Measurements from ENCODE around the gene KHK.

The KHK gene

DNA sequence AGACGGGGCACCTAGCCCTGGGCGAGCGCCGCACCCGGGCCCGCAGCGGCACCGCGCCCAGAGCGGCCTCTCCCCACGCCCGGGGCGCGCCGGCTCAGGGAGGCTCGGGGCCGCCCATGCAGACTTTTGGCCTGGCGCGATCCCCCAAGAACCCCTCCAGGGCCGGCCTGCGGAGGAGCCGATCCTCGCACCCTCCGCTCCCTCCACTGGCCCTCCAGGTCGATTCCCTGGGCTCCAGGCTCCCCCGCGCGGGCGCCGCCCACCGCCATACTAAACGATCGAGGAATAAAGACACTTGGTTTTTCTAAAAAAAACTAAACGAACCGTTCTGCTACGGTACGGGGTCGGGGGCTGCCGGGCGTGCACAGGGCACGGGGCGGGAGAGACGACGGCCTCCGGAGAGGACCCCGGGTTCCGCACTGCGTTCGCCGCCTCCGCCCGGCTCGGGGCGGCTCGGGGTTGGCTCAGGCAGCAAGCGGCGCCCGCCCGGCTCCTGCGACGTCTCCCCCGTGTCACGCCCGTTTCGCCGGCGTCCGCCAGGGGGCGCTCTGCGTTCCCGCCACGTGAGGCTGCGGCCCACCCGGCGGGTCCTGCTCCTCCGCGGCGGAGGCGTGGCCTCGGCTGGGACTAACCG is 365 bp upstream of the KHK start:
- TF ChIP-seq, protein P1, sequence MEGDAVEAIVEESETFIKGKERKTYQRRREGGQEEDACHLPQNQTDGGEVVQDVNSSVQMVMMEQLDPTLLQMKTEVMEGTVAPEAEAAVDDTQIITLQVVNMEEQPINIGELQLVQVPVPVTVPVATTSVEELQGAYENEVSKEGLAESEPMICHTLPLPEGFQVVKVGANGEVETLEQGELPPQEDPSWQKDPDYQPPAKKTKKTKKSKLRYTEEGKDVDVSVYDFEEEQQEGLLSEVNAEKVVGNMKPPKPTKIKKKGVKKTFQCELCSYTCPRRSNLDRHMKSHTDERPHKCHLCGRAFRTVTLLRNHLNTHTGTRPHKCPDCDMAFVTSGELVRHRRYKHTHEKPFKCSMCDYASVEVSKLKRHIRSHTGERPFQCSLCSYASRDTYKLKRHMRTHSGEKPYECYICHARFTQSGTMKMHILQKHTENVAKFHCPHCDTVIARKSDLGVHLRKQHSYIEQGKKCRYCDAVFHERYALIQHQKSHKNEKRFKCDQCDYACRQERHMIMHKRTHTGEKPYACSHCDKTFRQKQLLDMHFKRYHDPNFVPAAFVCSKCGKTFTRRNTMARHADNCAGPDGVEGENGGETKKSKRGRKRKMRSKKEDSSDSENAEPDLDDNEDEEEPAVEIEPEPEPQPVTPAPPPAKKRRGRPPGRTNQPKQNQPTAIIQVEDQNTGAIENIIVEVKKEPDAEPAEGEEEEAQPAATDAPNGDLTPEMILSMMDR (IDR thresholded peaks at IDR 0.05; ENCODE audit: low read length, missing control alignments) = peak; percentile 32
- DNase-seq (ENCODE audit: low read depth) = peak; percentile 91
- H3K4me3 ChIP-seq (replicated peaks; ENCODE audit: low read depth, low read length) = peak overlapping the region; percentile 45

DNA sequence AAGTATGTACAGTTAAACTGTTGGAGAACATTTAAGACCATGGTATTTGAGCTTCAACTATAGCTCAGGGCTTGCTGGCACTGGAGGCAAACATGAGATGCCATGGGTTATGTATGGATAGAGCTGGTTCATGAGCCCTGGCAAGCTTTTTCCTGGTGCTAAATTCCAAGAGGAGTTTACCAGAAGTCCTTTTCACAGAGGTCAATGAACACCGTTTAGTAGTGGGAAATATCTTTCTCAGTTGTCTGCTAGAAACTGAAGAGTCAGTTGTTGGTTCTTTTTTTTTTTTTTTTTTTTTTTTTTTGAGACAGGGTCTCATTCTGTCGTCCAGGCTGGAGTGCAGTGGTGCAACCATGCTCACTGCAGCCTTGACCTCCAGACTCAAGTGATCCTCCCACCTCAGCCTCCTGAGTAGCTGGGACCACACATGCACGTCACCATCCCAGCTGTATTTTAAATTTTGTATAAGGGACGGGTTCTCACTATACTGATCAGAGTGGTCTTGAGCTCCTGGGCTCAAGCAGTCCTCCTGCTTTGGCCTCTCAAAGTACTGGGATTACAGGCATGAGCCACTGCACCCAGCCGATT is 1.3 kb downstream of the KHK start:
- no peak for DNase-seq (ENCODE audit: low read depth)
- H3K4me3 ChIP-seq (replicated peaks; ENCODE audit: low read depth, low read length) = no peak overlapping the region
- TF ChIP-seq, protein P1 (IDR thresholded peaks at IDR 0.05; ENCODE audit: low read length, missing control alignments) = no peak

DNA sequence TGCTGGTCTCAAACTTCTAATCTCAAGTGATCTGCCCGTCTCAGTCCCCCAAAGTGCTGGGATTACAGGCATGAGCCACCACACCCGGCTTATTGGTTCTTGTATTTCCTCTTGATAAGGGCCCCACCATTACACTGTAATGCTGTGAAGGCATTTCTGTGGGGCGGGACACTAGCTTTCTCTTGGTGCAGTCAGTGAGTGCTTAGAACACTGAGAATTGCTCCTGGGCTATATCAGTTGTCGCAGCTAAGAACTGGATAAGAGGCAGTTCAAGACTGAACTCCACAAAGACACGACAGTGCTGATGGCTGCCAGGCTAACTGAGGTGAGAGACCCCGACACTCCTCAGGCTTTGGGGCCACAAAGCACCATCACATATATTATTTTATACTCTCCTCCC is 2.1 kb downstream of the KHK start:
- TF ChIP-seq, protein P1 (IDR thresholded peaks at IDR 0.05; ENCODE audit: low read length, missing control alignments) = no peak
- DNase-seq (ENCODE audit: low read depth) = no peak
- no peak overlapping the region for H3K4me3 ChIP-seq (replicated peaks; ENCODE audit: low read depth, low read length)

DNA sequence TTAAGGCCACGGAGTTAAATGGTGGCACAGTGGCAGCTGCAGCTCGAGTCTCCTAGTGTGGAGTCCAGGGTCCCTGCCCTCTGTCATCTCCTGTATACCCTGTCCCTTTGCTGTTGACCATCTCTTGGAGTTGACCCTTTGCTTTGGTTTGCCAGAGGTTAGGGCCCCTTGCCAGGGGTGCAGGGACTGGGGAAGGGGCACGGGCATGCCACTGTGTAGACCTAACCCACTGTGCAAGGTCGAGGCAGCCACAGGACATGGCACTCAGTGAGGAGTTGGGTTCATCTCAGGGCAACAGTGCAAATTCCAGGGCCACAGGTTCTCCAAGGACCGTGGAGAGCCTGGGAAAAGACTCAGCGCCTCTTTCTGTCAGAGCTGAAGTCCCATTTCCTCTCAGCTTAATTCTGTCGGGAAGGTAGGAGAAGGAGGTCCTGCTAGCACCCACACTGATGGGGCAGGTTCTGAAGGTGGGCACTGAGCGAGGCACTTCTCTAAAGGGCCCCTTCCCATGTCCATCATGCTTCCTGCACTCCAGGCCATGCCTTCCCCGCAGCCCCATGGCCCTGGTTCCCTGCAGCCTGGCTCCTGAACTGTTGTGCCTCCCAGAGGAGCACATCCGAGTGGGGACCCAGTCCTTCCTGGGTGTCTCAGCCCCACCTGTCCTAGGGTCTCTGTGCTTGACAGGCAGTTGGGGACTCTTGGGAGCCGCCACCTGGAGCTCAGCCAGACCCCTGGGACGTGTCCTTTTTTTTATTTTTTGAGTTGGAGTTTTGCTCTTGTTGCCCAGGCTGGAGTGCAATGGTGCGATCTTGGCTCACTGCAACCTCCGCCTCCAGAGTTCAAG is 2.8 kb downstream of the KHK start:
- TF ChIP-seq, protein P1 (IDR thresholded peaks at IDR 0.05; ENCODE audit: low read length, missing control alignments) = no peak
- no peak for DNase-seq (ENCODE audit: low read depth)
- H3K4me3 ChIP-seq (replicated peaks; ENCODE audit: low read depth, low read length) = no peak overlapping the region

DNA sequence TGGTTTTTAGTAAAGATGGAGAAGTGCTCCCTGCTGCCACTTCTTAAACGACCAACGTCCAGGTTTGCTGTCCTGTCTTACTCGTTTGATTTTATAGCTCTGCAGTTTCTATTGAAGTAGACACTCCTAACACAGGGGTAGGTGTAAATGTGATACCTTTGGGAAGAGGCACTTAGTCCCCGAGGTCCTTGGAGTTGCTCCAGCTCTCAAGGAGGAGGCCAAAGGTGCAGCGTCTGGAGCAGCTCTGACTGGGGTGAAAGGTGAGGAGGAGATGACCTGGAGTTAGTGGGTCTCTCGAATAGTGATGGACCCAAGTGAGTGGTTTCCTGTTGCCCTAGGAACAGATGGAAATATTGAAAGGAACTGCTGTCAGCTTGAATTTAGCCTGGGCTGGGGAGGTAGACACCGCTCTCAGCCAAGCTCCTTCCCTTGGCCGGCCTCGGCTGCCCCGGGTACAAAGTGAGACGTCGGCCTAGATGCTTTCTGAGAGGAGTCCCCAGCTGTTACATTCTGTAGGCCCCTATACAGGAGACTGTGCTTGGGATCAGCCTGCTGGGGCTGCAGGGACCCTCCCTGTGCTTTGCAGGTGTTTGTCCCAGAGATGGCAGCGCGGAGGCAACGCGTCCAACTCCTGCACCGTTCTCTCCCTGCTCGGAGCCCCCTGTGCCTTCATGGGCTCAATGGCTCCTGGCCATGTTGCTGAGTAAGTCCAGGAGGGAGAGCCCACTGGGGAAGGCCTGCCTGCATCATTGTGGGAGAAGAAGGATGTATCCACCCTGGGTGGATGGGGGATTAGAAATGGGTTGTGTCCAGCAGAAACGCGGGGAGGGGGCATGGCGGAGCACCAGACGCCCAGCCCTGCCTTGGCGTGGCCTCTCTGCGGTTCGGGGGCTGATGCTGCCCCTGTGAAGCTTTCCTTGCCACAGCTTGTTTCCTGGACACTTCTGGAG is 5.4 kb downstream of the KHK start:
- H3K4me3 ChIP-seq (replicated peaks; ENCODE audit: low read depth, low read length) = no peak overlapping the region
- DNase-seq (ENCODE audit: low read depth) = no peak
- TF ChIP-seq, protein P1 (IDR thresholded peaks at IDR 0.05; ENCODE audit: low read length, missing control alignments) = no peak

DNA sequence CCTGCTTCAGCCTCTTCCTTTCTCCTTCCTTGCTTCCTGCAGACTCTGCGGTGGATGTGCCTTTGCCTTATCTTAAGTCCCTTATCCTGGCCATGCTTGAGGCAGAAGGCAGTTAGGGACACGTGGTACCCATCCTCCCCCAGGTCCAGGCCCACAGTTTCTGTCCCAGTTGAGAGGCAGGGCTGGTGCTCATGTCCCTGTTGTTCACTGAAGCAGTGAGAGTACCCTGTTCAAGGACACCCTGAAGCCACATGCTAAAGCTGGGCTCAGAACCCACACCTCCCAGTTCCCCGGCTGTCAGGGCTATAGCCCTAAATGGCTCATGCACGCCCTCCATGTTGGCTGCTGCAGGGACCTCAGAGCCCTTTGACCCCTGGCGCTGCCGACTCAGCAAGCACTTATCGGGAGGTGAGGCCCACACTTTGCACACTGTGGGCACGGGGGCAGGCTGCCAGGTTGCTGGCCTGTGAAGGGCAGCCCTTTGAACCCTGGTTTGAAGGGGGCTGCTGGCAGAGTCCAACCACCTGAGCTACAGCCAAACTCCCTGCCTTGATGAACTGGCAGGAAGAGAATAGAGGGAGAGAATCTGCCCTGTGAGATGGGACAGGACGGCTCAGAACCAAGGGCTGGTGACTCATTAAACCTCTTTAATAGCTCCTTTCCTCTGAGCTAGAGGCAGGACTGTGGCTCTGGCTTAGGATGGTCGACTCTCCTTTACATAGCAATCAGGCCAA is 6.3 kb downstream of the KHK start:
- no peak overlapping the region for H3K4me3 ChIP-seq (replicated peaks; ENCODE audit: low read depth, low read length)
- TF ChIP-seq, protein P1 (IDR thresholded peaks at IDR 0.05; ENCODE audit: low read length, missing control alignments) = no peak
- DNase-seq (ENCODE audit: low read depth) = no peak

All from fibroblast of pulmonary artery (primary cell).